Neural cell (in vitro differentiated cells): ENCODE measurements around the gene MANBA. TPM values are rescaled to one million over a fixed set of nuclear protein-coding genes. Genes with fewer than 3 reads are reported as not detected.

Source experiments
- polyA plus RNA-seq: library from polyadenylated mRNA; depleted of rRNA; stranded (reverse); fragments of >200 nt; gene quantifications from 2 replicates; pipeline ENCODE4 v1.2.3, GENCODE V29; 2014
- small RNA-seq, 3 experiments: library from RNA; depleted of rRNA; stranded (forward); fragments of <200 nt; gene quantifications; one replicate each; pipeline ENCODE3, GENCODE V24; 2012

Gene MANBA
- polyA plus RNA-seq, 1 donor from 2014 or later = 43.8 TPM

Small RNA genes lying within 50 kb of the gene (small RNA-seq; reads per million reads assigned to genes)
- 0 reads per million in 3 experiments for gene AC018797.1

Other genes with a start within 250 kb of the MANBA start
- gene UBE2D3, start 66.6 kb upstream of the MANBA start, polyA plus RNA-seq = 352 and 373 TPM in 2 replicates
- gene CISD2, start 108.0 kb upstream of the MANBA start, polyA plus RNA-seq = 89.4 and 102 TPM in 2 replicates